HG02642 (cell line): ENCODE data around the gene TFCP2L1.
"Not testable (repeated sequence)": the region's sequence is repeated elsewhere in the genome, so short reads cannot be mapped to it uniquely, and the experiment has no call there.

Source experiments
- ATAC-seq: cut with Tn5 transposase; IDR thresholded peaks from one replicate; pipeline ENCODE4 v1.9.1; 2021; ENCODE audit warnings: mild to moderate bottlenecking; ENCODE audit not compliant: unreplicated experiment, poor library complexity

TFCP2L1 gene

DNA sequence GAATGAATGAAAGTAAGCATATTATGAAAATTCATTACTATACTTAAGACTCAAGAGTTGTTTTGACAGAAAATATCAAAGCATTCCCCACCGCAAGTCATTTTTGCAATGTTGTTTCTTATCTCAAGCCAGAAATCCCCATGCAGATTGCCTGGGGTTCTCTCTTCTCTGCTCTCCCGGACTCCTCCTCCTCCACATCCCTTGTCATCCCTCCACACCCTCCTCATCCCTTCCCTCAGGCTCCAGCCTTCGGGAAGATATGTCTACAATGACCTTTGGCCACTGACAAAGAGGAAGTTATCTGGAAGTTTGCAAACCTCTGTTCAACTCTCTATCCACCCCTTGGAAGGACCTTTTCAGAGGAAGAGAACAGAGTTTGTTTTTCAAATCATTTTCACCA lies 11.9 kb downstream of the TFCP2L1 start:
- ATAC-seq: no peak

DNA sequence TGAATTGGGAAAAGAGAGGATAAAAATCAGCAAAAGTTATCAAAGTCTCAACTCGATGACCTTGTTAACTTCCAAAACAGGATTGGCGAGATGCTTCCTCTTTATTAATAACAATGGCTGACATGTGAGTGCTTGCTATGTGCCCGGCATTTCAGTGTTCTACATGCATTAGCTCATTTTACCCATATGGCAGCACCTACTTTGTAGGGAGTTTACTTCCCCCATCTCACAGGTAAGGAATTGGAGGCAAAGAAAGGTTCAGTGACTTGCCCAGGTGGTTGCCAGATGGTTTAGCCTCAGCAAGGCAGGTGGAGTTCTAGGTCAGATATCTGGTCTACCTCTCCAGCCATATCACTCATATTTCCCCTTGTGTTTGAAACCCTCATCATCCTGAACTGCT lies 12.4 kb downstream of the TFCP2L1 start:
- no peak for ATAC-seq

DNA sequence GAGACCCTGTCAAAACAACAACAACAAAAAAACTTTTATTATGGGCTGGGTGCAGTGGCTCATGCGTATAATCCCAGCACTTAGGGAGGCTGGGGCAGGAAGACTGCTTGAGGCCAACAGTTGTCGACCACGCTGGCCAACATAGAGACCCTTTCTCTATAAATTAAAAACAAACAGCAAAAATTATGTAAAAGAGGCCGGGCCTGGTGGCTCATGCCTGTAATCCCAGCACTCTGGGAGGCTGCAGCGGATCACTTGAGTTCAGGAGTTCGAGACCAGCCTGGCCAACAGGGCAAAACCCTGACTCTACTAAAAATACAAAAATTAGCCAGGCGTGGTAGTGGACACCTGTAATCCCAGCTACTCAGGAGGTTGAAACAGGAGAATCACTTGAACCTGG lies 15.6 kb downstream of the TFCP2L1 start:
- ATAC-seq: not testable (repeated sequence)

DNA sequence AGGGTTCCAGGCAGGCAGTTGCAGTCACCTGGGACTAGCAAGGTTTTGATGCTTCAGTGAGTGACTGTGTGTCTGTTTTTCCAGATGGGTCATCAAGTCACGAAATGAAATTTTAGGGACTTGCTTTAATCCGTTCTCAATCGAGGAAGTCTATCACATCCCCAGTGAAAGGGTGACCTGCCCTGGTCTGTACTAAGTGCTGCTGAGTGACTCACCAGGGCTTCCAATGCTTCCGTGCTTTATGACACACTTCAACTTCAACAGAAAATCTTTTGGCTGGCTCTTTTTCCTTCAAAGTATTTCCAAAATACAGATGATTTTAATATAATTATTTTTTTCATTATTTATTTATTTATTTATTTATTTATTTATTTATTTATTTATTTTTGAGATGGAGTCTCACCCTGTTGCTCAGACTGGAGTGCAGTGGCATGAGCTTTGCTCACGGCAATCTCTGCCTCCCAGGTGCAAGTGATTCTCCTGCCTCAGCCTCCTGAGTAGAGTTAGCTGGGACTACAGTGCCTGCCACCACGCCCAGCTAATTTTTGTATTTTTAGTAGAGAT lies 18.4 kb downstream of the TFCP2L1 start:
- no peak for ATAC-seq

DNA sequence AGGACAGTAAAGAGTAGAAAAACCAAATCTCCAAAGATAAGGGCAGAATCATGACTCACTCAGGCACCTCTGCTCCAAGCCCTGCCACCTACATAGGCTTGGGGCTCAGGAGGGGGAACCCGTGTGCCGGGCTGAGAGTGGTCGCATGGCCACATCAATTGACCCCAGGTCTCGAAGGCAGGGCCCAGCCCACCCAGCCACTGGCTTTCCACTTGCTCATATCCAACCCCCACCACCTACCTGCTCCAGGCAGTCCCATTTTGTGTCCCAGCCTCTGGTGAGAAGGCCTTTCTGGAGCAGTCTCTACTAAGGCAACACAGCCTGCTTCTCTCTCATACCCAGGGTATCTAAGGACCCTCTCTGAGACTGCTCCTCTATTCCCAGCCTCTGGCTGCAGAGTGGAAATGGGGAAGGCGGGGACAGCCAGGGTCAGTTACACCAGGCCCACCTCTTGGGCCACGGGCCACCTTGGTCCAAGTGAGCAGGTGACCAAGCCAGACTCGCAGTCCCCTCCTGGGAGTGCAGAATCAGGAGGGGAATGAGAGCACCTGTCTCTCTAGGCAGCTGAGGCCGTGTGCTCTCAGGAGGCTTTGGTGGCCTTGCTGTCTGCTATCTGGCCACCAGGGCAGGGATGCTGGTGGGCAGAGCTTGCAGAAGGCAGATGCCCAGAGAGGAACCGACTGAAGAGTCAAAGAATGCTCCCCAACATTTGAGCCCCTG lies 20.8 kb downstream of the TFCP2L1 start:
- no peak for ATAC-seq

DNA sequence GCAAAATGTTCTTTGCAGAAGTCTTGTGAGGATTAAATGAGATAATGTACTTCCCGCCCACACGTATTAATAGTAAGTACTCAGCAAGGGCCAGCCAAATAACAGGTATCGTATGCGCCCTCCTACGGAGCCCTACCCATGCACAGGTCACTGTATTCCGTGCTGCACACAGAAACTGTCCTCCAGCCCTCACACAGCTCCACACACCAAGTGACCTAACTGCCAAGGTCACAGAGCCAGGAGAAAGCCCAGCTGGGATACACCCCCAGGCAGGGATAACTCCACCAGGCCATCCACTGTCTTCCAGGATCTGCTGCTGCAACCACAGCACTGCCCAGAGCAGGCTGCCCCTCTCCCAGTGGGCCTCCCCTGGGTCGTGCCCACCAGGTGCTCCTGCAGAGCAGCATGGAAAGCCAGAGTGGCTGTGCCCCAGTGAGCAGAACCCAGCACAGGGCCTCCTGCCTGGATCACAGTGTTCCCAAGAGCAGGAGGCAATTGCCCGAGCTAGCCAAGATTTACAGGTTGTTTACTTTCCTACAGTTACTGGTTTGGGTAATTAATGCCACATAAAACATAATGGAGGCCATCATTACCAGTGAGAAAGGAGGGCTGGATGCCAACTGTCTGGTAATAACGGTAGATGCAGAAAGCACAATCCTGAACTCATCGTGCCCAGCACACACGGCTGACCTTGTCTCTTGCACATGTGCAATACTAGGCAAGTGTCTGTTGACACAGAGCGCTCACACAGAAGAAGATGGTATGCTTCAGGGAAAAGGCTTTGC lies 24.4 kb downstream of the TFCP2L1 start:
- no peak for ATAC-seq

DNA sequence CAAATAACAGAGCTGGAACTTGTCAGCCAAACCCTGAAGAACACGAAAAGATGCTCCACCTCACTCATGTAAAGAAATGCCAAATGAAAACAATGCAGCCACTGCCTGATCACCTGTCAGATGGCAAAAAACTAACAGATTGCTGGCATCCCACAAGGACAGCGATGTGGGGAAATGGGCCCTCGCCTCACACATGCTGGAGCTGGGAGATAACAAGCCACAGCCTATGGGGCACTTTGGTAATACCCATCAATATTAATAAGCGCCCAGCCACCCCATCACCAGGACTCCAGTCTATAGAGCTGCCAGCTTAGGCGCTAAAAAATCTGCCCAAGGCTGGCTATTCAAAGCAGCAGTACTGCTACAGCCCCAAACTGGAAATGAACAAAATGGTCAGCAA lies 27.0 kb downstream of the TFCP2L1 start:
- ATAC-seq: no peak

DNA sequence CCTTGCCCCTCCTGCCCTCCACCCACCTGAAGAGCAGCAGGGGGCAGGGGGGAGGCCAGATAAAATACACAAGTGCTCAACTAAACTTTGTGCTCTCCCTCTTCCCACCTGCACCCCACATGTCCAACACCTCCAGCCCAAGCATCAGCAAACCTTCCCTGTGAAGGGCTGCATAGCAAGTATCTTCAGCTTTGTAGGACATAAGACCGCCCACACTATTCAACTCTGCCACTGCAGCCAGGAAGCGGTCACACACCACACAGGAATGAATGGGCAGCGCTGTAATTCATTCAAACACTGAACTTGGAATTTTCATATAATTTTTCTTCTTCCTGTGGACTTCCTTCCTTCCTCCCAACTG lies 27.5 kb downstream of the TFCP2L1 start:
- ATAC-seq: no peak

DNA sequence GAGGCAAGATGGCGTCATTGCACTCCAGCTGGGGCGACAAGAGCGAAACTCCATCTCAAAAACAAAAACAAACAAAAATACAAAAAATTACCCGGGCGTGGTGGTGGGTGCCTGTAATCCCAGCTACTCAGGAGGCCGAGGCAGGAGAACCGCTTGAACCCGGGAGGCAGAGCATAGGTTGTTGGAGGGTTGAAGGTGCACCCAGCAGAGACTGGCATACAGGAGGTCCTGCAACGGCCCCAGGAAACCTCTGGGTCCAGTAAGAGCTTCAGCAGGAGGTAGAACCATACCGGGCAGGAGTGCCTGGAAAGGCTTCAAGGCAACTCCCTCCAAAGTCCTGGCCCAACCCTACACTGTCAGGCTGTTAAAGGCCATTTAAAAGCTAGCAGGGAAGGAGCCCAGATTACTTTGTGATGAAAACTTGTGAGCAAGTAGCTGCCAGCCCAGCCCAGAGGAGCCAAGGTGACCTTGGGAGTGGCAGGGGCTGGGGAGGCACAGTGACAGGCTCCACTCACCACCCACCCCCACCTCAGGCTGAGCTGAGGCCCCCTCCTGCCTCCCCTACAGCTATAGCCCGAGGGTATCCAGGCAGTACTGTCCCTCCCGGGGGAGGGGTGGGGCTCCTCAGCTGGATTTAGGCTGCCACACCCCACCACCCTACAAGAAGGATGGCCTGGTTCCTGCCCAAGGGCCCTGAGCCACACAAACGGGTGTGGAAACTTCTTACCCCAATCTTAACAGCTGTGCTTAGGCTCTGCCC lies 28.1 kb downstream of the TFCP2L1 start:
- no peak for ATAC-seq

DNA sequence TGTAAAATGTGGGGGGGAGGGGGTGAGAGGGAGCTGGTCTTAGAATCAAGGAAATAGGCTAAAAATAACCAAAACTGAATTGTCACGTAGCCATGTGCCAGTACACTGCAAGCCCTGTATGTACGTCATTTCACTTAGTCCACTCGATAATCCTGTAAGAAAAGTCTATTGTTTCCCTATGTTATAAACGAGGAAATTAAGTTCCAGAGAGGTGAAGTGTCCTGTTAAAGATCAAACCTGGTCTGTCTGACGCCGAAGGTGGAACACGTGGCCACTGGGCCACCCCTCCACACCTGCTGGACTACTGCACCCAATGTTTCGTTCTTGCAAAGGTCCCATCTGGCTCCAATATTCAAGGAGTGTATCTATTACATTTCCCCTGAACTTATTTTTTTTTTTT lies 29.6 kb downstream of the TFCP2L1 start:
- no peak for ATAC-seq

DNA sequence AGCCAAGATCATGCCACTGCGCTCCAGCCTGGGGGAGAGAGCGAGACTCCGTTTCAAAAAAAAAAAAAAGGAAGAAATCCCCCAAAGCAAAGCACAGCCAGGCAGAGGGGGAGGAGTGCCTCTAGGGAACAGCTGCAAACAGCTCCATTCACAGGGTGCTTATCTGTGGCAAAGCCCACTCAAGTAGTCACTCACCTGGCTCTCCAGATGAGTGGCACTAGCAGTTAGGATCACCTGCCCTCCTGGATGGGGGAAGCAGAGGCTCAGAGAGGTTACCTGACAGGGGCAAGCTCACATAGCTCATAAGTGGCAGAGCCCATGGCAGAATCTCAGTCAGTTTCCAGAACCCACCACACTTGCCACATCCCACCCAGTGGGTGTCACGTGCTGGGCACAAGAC lies 30.3 kb downstream of the TFCP2L1 start:
- ATAC-seq: no peak

DNA sequence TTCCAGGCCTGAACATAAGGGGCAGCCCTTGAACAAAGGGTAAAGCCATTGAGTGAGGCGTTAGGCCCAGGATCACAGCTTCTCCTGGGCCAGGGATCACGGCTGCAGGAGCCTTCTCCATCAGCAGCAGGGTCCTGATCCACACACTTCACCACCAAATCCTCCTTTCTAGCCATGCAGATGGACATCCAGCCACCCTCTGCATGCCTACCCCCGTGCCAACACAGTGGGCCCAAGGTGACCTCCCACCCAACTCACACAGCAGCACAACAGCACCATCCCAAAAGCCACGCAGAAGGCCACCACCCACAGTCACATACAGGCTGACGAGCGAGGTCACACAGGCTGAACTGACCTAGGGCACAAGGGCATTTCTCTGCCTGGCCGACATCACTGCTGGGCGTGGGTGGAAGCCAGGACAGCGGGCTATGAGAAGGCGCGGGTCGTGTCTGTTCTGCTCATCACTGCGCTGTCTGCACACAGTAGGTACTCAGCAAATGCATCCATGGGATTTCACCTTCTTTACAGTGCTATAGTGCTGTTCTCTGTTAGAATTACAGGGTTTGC lies 31.2 kb downstream of the TFCP2L1 start:
- no peak for ATAC-seq

DNA sequence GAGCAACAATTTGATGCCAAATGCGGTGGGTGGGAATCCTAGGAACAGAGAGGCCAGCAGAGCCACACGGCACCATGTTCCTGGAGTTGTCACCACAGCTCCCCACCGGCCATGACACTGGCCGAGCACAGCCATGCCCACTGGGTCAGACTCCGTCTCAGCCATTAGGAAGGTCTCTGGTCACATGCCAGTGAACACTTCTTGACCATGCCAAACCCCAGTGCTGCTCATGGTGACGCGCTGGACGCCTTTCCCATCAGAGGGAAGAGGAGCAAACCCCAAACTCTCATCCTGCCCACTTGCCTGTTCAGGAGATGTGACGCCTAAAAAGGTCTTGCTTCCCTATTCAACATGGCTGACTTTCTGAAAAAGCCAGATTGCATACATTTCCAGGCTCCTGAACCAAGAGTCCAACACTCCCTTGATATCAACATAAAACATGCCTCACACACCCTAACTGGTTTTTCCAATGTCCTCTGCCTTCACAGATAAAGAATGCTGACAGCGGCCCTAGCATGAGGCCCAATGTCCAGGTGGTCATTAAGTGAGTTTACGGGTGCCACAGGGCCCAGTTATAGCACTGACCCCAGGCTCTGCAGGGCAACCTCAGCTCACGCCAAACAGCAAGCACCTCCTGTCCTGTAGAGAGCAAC lies 31.9 kb downstream of the TFCP2L1 start:
- no peak for ATAC-seq

DNA sequence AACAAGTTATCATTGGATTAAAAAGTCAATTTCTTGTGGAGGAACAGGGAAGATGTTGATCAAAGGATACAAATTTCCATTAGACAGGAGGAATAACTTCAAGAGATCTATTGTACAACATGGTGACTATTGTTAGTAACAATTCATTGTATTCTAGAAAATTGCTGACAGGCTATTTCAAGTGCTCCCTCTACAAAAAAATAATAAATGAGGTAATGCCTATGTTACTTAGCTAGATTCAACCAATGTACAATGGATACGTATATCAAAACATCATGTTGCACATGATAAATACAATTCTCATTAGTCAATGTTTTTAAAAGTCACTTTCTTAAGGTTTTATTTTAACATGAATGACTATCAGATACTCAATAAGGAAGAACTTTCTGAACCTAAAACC lies 33.5 kb downstream of the TFCP2L1 start:
- no peak for ATAC-seq

DNA sequence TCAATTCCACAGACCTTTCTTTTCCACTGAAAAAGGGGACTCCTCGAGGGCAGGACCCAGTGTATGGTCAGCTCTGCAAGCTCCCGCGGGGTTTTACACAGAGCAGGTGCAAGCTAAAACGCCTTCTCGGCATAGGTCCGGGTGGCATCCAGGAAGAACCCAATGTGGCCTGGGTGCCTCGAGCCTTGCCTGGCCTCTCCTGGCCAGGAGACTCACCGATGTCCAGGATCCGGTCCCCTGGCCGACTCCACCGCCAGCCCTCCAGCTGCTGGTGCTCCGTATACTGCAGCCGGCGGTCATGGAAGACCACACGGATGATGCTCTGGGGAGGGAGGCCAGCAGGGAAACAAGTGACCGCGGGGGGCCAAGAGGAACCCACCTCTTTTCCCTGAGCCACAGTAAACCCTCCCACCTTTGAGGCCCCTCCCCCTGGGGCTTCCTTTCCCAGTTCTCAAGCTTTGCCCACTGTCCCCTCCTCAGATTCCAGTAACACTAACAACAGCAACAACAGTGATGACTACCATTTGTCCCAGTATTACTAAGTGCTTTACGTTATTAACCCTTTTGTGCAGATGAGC lies 36.1 kb downstream of the TFCP2L1 start:
- no peak for ATAC-seq

DNA sequence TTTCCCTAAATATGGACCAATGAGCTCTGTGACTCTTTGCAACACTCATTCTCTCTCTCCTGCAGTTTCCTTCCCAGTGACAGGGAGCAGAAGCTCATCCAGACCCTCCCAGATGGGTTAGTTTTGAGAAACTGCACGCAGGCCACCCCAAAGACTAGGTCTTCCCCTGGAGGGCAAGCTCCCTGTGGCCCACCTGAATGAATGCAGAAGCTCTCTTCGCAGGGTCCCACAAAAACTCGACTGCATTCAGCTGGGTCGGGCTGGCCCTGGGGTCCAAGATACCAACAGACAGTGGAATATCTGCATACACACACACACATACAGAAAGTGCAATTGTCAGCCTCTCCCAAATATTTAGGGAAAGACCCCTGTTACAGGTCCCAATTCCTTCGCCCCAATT lies 37.0 kb downstream of the TFCP2L1 start:
- no peak for ATAC-seq

DNA sequence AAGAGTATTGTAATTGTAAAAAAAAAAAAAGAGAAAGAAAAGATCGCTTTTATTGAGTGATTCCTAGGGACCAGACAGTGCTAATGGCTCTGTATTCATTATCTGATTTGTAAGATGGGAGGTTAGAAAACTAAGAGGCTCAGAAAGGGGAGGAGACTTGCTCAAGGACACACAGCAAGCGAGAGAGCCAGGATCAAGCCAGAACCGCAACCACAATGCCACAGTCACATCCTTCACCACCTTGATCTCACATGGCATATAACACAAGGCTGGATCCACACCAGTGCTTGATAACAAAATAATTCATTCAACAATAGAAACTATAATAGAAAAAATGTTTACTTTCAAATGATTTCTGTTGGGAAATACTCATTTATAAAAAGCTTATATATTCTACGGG lies 37.5 kb downstream of the TFCP2L1 start:
- ATAC-seq: no peak

DNA sequence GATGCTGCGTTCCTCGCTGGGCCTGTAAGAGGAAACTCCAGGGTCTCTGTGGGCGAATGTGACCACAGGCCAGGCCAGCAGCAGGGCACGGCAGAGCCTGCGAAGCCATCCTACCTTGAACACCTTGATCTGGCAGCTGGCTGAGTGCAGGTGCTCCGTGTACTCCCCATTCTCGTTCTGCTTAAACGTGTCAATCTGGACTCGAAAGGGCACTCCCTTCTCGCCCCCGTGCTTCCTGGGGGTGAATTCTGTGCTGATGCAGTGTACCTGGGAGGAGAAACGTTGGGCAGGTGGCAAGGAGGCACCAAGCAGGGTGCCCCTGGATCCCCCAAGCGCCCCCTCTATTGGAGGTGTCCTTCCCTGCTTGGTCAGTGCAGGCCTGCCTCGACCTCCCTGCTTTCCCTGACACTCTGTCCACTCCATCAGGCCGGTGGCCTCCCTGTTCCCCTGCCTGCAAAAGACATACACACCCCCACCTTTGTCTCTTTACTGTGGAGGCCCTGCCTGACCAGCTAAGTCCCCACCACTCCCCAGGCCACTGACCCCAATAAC lies 38.2 kb downstream of the TFCP2L1 start:
- no peak for ATAC-seq

DNA sequence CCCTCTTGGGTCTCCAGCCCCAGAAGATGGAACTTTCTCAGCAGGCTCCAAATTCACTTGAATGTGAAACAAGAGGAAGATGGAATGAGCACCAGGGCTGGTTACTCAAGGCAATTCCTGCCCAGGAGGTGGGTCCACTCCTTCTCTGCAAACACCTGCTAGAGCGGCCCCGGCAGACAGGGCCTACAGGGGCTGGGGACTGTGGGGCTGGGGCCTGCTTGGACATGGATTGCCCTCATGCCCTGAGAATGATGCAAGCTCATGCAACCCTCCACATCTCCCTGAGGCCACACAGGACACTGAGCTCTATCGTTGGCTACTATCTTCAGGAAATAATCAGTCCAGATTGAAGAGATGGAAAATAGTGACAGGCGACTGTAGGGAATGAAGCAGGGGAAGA lies 39.1 kb downstream of the TFCP2L1 start:
- ATAC-seq: no peak
